K562 (cell line): ENCODE data around the gene RCOR2.

Experiments
- HNRNPK ChIP-seq: fragments of 200-400 bp; formaldehyde crosslinking; IDR thresholded peaks from one replicate; pipeline ENCODE4 v1.6.1; 2018; ENCODE audit warnings: mild to moderate bottlenecking, low read depth, low read length; ENCODE audit not compliant: poor library complexity, severe bottlenecking
- POLR2A ChIP-seq: fragments of 450-650 bp; conservative IDR thresholded peaks from 2 replicates; pipeline ENCODE4 v1.6.1; 2016

- TF ChIP-seq HNRNPK (no peak), POLR2A (no peak)
Measured at GRCh38 chr11:63923319-63923718, 6.4 kb upstream of the RCOR2 start.
